Chondrocyte (in vitro differentiated cells): Measurements from ENCODE around the gene SPACA1. TPM values are rescaled to one million over a fixed set of nuclear protein-coding genes. Genes with fewer than 3 reads are reported as not detected.

ENCODE experiments used
- DNase-seq: peaks from one replicate; pipeline ENCODE4 v3.0.0; 2021; ENCODE audit warnings: mixed read lengths, low spot score
- H3K27ac Mint-ChIP-seq: one replicate; pipeline ENCODE4 v1.8.0; 2021; ENCODE audit warnings: mild to moderate bottlenecking, moderate library complexity, mixed read lengths; ENCODE audit not compliant: unreplicated experiment
- H3K27me3 Mint-ChIP-seq: 2 replicates; pipeline ENCODE4 v1.8.0; 2021; ENCODE audit warnings: low read depth, mixed read lengths
- H3K36me3 Mint-ChIP-seq: 2 replicates; pipeline ENCODE4 v1.8.0; 2021; ENCODE audit warnings: low read depth, mixed read lengths
- H3K4me1 Mint-ChIP-seq: 2 replicates; pipeline ENCODE4 v1.8.0; 2021; ENCODE audit warnings: low read depth, mild to moderate bottlenecking, mixed read lengths
- H3K4me3 Mint-ChIP-seq: one replicate; pipeline ENCODE4 v1.8.0; 2021; ENCODE audit warnings: mild to moderate bottlenecking, moderate library complexity, mixed read lengths; ENCODE audit not compliant: unreplicated experiment
- H3K9me3 Mint-ChIP-seq: 2 replicates; pipeline ENCODE4 v1.8.0; 2021; ENCODE audit warnings: low read depth, mixed read lengths
- total RNA-seq: library from RNA; stranded (reverse); gene quantifications from 3 replicates; pipeline ENCODE4 v1.2.1, GENCODE V29; 2021
- TF ChIP-seq, protein P1 (sequence below): fragments of 200-600 bp; sonication (generic); IDR thresholded peaks from 2 replicates; pipeline ENCODE4 v1.5.0; 2021; ENCODE audit warnings: antibody characterized with exemption, mild to moderate bottlenecking, moderate library complexity

The SPACA1 gene
- total RNA-seq, 1 donor from 2014 or later, result not detected

DNA sequence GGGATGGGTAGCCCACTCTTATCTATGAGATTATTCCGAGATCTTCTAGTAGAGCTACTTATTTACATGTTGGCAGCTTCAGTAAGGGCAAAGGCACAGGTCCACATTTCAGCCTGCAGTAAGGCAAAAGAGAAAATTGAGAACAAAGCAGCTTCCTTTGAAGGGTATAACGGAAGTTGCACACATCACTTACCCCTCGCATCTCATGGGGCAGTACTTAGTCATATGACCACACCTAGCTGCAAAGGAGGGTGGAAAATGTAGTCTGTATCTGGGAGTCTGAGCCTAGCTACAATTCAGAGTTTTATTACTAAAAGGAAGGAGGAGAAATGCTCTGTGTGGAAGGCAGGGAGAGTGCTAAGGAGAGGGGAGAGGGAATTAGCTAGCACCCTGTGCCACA, 29.7 kb downstream of the SPACA1 start:
- no peaks in the 10 kb centered on the region for H3K9me3 Mint-ChIP-seq
- no peak overlapping the region for H3K27ac Mint-ChIP-seq
- TF ChIP-seq, protein P1, sequence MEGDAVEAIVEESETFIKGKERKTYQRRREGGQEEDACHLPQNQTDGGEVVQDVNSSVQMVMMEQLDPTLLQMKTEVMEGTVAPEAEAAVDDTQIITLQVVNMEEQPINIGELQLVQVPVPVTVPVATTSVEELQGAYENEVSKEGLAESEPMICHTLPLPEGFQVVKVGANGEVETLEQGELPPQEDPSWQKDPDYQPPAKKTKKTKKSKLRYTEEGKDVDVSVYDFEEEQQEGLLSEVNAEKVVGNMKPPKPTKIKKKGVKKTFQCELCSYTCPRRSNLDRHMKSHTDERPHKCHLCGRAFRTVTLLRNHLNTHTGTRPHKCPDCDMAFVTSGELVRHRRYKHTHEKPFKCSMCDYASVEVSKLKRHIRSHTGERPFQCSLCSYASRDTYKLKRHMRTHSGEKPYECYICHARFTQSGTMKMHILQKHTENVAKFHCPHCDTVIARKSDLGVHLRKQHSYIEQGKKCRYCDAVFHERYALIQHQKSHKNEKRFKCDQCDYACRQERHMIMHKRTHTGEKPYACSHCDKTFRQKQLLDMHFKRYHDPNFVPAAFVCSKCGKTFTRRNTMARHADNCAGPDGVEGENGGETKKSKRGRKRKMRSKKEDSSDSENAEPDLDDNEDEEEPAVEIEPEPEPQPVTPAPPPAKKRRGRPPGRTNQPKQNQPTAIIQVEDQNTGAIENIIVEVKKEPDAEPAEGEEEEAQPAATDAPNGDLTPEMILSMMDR, result no peak
- H3K27me3 Mint-ChIP-seq, result peaks cover 10% of the 10 kb centered on the region
- no peak overlapping the region for H3K4me3 Mint-ChIP-seq
- no peaks in the 10 kb centered on the region for H3K36me3 Mint-ChIP-seq
- DNase-seq, result no peak
- H3K4me1 Mint-ChIP-seq, result no peaks in the 10 kb centered on the region

DNA sequence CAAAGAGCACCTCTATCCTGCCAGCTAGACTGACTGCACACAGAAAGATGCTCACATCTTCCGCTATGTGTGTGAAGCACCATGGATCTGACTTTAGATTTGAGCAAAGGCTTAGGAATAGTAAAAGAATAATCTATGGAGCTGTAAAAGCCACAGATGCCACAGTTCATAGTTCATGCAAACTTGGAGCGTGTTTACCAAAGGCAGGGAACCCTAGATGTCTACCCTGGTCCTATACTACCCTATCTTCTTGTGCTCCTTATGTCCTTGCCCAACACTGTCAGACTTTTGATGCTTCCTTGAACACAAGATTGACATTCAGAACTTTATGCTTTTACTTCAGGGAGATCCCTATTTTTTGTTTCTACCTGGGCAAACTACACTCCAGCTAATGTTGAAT, 39.2 kb downstream of the SPACA1 start:
- Mint-ChIP-seq H3K27me3 (peaks cover 17% of the 10 kb centered on the region), H3K4me1 (no peaks in the 10 kb centered on the region), H3K4me3 (no peak overlapping the region), H3K9me3 (peaks cover 15% of the 10 kb centered on the region), H3K27ac (no peak overlapping the region), H3K36me3 (no peaks in the 10 kb centered on the region)
- TF ChIP-seq, protein P1, result no peak
- DNase-seq, result no peak

DNA sequence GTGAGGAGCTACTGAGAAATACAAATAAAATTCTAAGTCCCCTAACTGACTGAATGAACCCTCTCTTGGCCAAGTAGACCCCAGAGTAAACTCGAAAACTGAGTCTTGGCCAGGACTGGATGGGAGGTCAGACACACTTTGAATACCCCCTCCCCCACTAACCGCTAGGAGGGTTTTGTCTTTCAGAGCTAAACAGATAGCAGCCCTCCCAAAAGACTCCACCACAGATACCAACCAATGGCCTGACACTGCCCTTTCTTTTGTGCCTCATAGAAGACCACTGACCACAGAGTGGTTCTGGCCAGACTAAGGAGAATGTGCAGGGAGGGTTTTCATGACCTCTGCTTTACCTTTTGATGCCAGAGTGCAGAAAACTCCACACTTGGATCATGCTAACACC, 42.1 kb downstream of the SPACA1 start:
- no peaks in the 10 kb centered on the region for H3K36me3 Mint-ChIP-seq
- no peak overlapping the region for H3K4me3 Mint-ChIP-seq
- no peaks in the 10 kb centered on the region for H3K4me1 Mint-ChIP-seq
- DNase-seq, result no peak
- no peak overlapping the region for H3K27ac Mint-ChIP-seq
- peaks cover 16% of the 10 kb centered on the region for H3K27me3 Mint-ChIP-seq
- TF ChIP-seq, protein P1, result no peak
- H3K9me3 Mint-ChIP-seq, result no peaks in the 10 kb centered on the region

DNA sequence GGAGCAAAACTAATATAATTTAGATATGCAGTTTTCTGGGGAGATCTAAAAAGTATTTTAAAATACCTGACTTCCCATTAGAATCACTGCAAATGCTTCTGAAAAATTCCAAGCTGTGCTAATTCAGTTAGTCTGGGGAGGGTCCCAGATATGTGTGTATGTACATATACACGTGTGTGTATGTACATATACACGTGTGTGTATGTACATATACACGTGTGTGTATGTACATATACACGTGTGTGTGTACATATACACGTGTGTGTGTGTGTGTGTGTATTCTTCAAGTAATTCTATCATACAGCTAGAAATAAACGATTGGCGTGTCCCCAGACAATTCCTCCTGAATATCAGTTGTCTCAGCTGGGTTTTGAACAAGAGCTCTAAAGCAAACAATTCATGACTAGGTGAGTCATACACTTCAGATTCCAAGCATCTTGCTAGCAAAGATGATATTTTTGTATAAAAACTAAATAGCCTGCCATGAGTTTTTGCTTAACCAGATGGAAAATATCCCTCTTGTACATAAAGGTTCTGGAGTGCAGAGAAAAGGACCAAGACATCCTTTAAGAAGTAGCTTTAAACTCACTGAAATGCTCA, 58.2 kb downstream of the SPACA1 start:
- no peaks in the 10 kb centered on the region for H3K27me3 Mint-ChIP-seq
- DNase-seq, result no peak
- no peaks in the 10 kb centered on the region for H3K36me3 Mint-ChIP-seq
- H3K27ac Mint-ChIP-seq, result no peak overlapping the region
- no peaks in the 10 kb centered on the region for H3K9me3 Mint-ChIP-seq
- TF ChIP-seq, protein P1, result no peak
- H3K4me3 Mint-ChIP-seq, result no peak overlapping the region
- no peaks in the 10 kb centered on the region for H3K4me1 Mint-ChIP-seq

DNA sequence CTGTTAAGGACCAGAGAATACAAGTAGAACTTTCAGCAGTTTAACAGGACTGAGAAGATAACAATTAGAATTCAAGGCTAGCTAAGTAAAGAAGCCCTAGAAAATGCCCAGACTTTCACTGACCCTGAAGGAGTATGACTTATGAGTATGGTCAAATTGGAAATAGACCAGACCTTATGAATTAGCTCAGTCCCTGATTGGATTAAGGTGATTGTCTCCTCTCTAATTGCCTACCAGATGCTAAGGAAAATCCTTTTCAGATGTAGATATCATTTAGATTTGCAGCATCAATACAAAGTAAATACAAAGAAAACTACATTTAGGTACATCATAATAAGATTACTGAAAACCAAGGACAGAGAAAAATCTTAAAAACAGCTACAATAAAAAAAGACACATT, 59.6 kb downstream of the SPACA1 start:
- H3K9me3 Mint-ChIP-seq, result no peaks in the 10 kb centered on the region
- no peak overlapping the region for H3K27ac Mint-ChIP-seq
- H3K27me3 Mint-ChIP-seq, result peaks cover 8% of the 10 kb centered on the region
- H3K4me3 Mint-ChIP-seq, result no peak overlapping the region
- no peak for DNase-seq
- no peaks in the 10 kb centered on the region for H3K4me1 Mint-ChIP-seq
- no peaks in the 10 kb centered on the region for H3K36me3 Mint-ChIP-seq
- TF ChIP-seq, protein P1, result no peak
